Measurements from ENCODE around the gene CPT2. TPM values are rescaled to one million over a fixed set of nuclear protein-coding genes. Genes with fewer than 3 reads are reported as not detected.

Gene CPT2
- total and polyA plus RNA-seq, 9 of the 15 experiments (the other 6 are each of a cell fraction or from before 2014, with no cell fraction given) = 7.6 to 25.1 (median 16.8) TPM

- FAIRE-seq (no peak), DNase-seq (ENCODE audit: extremely low read depth in 1 of 4, low spot score in 3 of 4) (peak in 2 of 4 experiments; percentile 38 to 44), ATAC-seq (peak; percentile 69)
- Histone ChIP-seq H3K4me1 (replicated peaks in 1 of 2; ENCODE audit: control insufficient read depth in 2 of 2, insufficient read depth in 2 of 2, low read length in 2 of 2) (peaks cover 0 to 6% of the 10 kb centered on the region in 2 experiments; a peak in 2 of 5 replicates), H3K27me3 (ENCODE audit: control insufficient read depth in 2 of 2, insufficient read depth in 2 of 2, low read length in 2 of 2) (no peaks in the 10 kb centered on the region), H3K36me3 (ENCODE audit: control insufficient read depth, insufficient read depth, low read length) (peaks cover 94% of the 10 kb centered on the region), H3K79me2 (ENCODE audit: control insufficient read depth, insufficient read depth, low read length) (no peaks in the 10 kb centered on the region), H3K9ac (ENCODE audit: insufficient read depth in 1 of 2, low read depth in 2 of 2, low read length in 2 of 2) (no peak overlapping the region), H3K9me1 (ENCODE audit: control insufficient read depth, insufficient read depth, low read length) (peaks cover 4% of the 10 kb centered on the region), H3K9me3 (replicated peaks; ENCODE audit: control insufficient read depth, insufficient read depth, low read depth, low read length) (no peaks in the 10 kb centered on the region), H4K20me1 (replicated peaks; ENCODE audit: control insufficient read depth, insufficient read depth, low read length) (peaks cover 7% of the 10 kb centered on the region; the same call in 1 of the 2 replicates), H2AFZ (ENCODE audit: low read depth, low read length) (no peak overlapping the region), H3K4me3 (no peak overlapping the region), H3K27ac (ENCODE audit: extremely low read depth, low read depth, low read length) (no peak overlapping the region), H3K4me2 (ENCODE audit: insufficient read depth, low read length) (no peak overlapping the region)
- in situ Hi-C loops (cut with MboI) = no loop called here
- intact Hi-C loops (cut with micrococcal nuclease) = no loop called here
- WGBS (ENCODE audit: insufficient coverage, low coverage, missing lambda C conversion rate) = 98% methylated on average over 4 of the region's 4 CpGs
- CTCF ChIA-PET (ENCODE audit: low intra/inter-chr PET ratio) = no interaction called here
- POLR2A ChIA-PET = interaction anchor here (0.9 to 1.3 kb wide), 3 partner anchors 12 to 39 kb away, joined by 3 to 6 read pairs (median 6); no protein-coding TSS in a partner anchor
- BruUV-seq (replicated peaks) = no TSS peak
- TF ChIP-seq CGGBP1 (CRISPR knock-in tag; IDR thresholded peaks at IDR 0.05) = no peak
- 0 out of 2 replicates have a peak, but pooled peaks have one; percentile 35 for TF ChIP-seq MAX (CRISPR knock-in tag; IDR thresholded peaks at IDR 0.05)
- TF ChIP-seq ZBTB1 (CRISPR knock-in tag; IDR thresholded peaks at IDR 0.05; ENCODE audit: borderline replicate concordance, low read depth) = no peak
- TF ChIP-seq FOXJ2 (tag; IDR thresholded peaks at IDR 0.05) = no peak
- no peak for TF ChIP-seq TFAM (CRISPR knock-in tag; conservative IDR thresholded peaks at IDR 0.05)
- TF ChIP-seq ZNF133 (CRISPR knock-in tag; IDR thresholded peaks at IDR 0.05) = no peak
- no peak for TF ChIP-seq SMARCB1 (IDR thresholded peaks at IDR 0.05; ENCODE audit: insufficient read length, low read depth)
- no peak for TF ChIP-seq PKNOX1 (IDR thresholded peaks at IDR 0.05)
- TF ChIP-seq CEBPB (tag; IDR thresholded peaks at IDR 0.05) = peak; percentile 54
- no peak for TF ChIP-seq THRB (CRISPR knock-in tag; conservative IDR thresholded peaks at IDR 0.05)
- TF ChIP-seq TCFL5 (CRISPR knock-in tag; conservative IDR thresholded peaks at IDR 0.05) = no peak
- TF ChIP-seq CREB5 (CRISPR knock-in tag; IDR thresholded peaks at IDR 0.05) = no peak
- peak in 2 of 3 experiments; percentile 14 to 41; a peak in 1 of 6 replicates for TF ChIP-seq CTCF (IDR thresholded peaks at IDR 0.05 in 2 of 3, conservative IDR thresholded peaks at IDR 0.05 in 1 of 3; ENCODE audit: insufficient read depth in 2 of 3, low read depth in 1 of 3, low read length in 3 of 3)
- TF ChIP-seq BRD4 (IDR thresholded peaks at IDR 0.05) = no peak
- peak; percentile 51 for TF ChIP-seq RBM39 (optimal IDR thresholded peaks at IDR 0.05; ENCODE audit: low read depth, low read length)
- TF ChIP-seq FIP1L1 (IDR thresholded peaks at IDR 0.05; ENCODE audit: low read depth, low read length, poor library complexity, severe bottlenecking) = no peak
Measured at GRCh38 chr1:53255031-53255430, 58.4 kb downstream of the CPT2 start.
